Stomach (tissue), 4 donors: Measurements from ENCODE around the gene PRDX3.

Experiments
- EP300 ChIP-seq: sonication (generic); formaldehyde crosslinking; IDR thresholded peaks from one replicate; pipeline ENCODE4 v1.6.1; 2017; ENCODE audit warnings: antibody characterized with exemption
- POLR2A ChIP-seq, 4 donors: fragments of 450-650 bp; IDR thresholded peaks; one replicate each; pipeline ENCODE4 v1.6.1; 2016; ENCODE audit warnings: antibody characterized with exemption in 4 of 4, control low read depth in 2 of 4, mild to moderate bottlenecking in 1 of 4, moderate library complexity in 1 of 4
- POLR2AphosphoS5 ChIP-seq, 3 donors: sonication (generic); formaldehyde crosslinking; IDR thresholded peaks; one replicate each; pipeline ENCODE4 v1.6.1; 2016; ENCODE audit warnings: antibody characterized with exemption in 3 of 3
- TF ChIP-seq, protein P1 (sequence below), 7 experiments: fragments of 450-650 bp in 4 of 7; fragments of 200-600 bp in 3 of 7; sonication (generic) in 3 of 7; IDR thresholded peaks; one replicate each; pipeline ENCODE4 v1.5.1; 2016 to 2019; ENCODE audit warnings: antibody characterized with exemption in 7 of 7, control low read depth in 2 of 7, mild to moderate bottlenecking in 1 of 7

DNA sequence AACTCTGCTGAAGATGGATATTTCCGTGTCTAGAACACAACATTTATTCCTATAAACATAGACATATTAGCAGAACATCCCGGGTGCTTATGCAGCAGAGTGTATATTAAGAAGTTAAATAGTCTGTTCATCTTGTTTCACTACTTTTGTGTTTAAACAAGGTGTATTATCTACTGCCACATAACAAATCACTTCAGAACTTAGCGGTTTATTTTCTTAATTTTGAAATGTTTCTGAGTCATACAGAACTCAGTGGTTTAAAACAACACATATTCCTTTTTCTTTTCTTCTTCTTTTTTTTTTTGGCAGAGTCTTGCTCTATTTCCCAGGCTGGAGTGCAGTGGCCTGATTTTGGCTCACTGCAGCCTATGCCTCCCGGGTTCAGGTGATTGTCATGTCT, 48.9 kb downstream of the PRDX3 start:
- TF ChIP-seq, protein P1, sequence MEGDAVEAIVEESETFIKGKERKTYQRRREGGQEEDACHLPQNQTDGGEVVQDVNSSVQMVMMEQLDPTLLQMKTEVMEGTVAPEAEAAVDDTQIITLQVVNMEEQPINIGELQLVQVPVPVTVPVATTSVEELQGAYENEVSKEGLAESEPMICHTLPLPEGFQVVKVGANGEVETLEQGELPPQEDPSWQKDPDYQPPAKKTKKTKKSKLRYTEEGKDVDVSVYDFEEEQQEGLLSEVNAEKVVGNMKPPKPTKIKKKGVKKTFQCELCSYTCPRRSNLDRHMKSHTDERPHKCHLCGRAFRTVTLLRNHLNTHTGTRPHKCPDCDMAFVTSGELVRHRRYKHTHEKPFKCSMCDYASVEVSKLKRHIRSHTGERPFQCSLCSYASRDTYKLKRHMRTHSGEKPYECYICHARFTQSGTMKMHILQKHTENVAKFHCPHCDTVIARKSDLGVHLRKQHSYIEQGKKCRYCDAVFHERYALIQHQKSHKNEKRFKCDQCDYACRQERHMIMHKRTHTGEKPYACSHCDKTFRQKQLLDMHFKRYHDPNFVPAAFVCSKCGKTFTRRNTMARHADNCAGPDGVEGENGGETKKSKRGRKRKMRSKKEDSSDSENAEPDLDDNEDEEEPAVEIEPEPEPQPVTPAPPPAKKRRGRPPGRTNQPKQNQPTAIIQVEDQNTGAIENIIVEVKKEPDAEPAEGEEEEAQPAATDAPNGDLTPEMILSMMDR (IDR thresholded peaks at IDR 0.05): no peak
- TF ChIP-seq POLR2A (IDR thresholded peaks at IDR 0.05) (no peak), POLR2AphosphoS5 (IDR thresholded peaks at IDR 0.05) (no peak), EP300 (no peak)
